Measurements from ENCODE around the gene SP9. TPM values are rescaled to one million over a fixed set of nuclear protein-coding genes. Genes with fewer than 3 reads are reported as not detected.

The SP9 gene
- total RNA-seq, 1 experiment from 2014 or later, result not detected

DNA sequence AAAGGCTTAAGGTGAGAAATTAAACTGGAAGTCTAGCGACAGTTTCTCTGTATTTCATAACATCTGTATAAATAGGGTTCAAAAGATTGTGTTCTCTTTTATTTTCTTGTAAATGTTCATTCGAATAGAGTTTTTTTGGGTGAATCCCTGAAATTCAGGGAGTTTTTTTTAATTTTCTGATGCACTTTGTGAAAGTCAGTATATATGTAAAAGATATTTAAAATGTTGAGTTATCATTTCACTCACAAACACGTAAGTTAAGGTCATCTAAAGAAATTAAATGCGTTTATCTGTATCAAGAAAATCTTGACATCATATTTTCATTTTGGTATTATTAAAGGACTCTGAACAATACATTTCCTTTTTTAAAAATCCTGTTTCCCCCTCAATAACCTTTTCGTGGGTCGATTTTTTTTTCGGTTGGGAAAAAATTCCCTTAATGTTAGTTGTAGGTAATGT, 3.4 kb downstream of the SP9 start:
- Histone ChIP-seq H3K9me3 (ENCODE audit: insufficient read depth, low read depth) (no peaks in the 10 kb centered on the region), H3K4me2 (no peak overlapping the region), H4K20me1 (ENCODE audit: insufficient read depth) (no peaks in the 10 kb centered on the region), H3K36me3 (ENCODE audit: low read depth) (no peaks in the 10 kb centered on the region), H3K4me3 (no peak overlapping the region), H3K27me3 (ENCODE audit: insufficient read depth, low read depth) (no peaks in the 10 kb centered on the region), H3K79me2 (ENCODE audit: low read depth) (no peaks in the 10 kb centered on the region), H3K27ac (no peak overlapping the region), H3K4me1 (replicated peaks; ENCODE audit: insufficient read depth) (no peaks in the 10 kb centered on the region), H3F3A (ENCODE audit: insufficient read depth, low read depth) (no peaks in the 10 kb centered on the region), H3K9me2 (ENCODE audit: insufficient read depth) (no peaks in the 10 kb centered on the region), H2AFZ (no peak overlapping the region)
- no TSS peak for BruUV-seq (replicated peaks)
- ChIA-PET POLR2A (ENCODE audit: unreplicated experiment) (no interaction called here), CTCF (no interaction called here)
- TF ChIP-seq EZH2 (IDR thresholded peaks at IDR 0.05; ENCODE audit: low read depth) (no peak), CTCF (conservative IDR thresholded peaks at IDR 0.05) (no peak)
- no peak for DNase-seq
- intact Hi-C loops (cut with micrococcal nuclease; ENCODE audit: unreplicated experiment), result no loop called here

DNA sequence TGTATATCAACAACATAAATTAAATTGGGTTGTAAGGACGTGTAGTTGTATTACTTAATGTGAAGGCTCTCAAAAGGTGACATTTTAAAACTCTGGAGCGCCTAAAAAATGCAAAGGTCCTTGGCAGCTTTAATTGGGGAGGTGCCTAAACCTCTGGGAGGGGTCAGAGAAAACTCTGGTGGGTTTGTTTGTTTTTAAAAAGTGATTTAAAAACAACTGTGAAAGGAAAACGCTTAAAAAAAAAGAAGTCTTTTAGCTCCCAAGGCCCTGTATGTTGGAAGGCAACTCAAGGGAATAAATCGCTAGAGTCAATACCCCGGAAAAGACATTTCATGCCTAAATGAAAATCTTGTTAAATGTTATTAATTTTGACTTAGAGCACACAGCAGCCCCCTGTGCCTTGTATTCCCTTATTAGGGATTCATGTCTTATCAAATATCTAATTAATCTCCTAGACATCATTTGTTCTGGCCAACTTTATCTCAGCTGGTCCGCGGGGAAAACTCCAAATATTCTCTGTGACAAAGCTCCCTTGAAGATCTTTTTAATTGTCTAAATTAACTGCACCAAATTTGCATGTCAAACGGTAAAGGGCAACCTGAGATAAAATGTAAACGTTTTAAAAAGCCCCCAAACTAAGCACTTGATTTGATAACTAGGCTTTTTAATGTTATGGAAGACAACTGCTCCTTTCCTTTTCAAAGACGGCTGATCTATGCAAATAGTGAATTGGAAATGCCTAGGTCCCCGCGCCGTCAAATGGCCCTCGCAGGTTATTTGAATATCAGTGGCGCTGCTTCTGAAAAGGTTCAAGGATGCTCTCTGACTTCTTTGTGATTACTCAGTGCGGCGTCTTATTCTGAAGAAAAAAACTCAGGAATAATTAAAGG, 4.2 kb downstream of the SP9 start:
- TF ChIP-seq EZH2 (IDR thresholded peaks at IDR 0.05; ENCODE audit: low read depth) (no peak), CTCF (conservative IDR thresholded peaks at IDR 0.05) (no peak)
- Histone ChIP-seq H3K4me1 (replicated peaks; ENCODE audit: insufficient read depth) (no peaks in the 10 kb centered on the region), H3K9me3 (ENCODE audit: insufficient read depth, low read depth) (no peaks in the 10 kb centered on the region), H2AFZ (no peak overlapping the region), H3K27ac (no peak overlapping the region), H4K20me1 (ENCODE audit: insufficient read depth) (no peaks in the 10 kb centered on the region), H3K9me2 (ENCODE audit: insufficient read depth) (no peaks in the 10 kb centered on the region), H3K79me2 (ENCODE audit: low read depth) (no peaks in the 10 kb centered on the region), H3K36me3 (ENCODE audit: low read depth) (no peaks in the 10 kb centered on the region), H3K4me2 (no peak overlapping the region), H3K4me3 (no peak overlapping the region), H3K27me3 (ENCODE audit: insufficient read depth, low read depth) (no peaks in the 10 kb centered on the region), H3F3A (ENCODE audit: insufficient read depth, low read depth) (no peaks in the 10 kb centered on the region)
- CTCF ChIA-PET, result no interaction called here
- no TSS peak for BruUV-seq (replicated peaks)
- intact Hi-C loops (cut with micrococcal nuclease; ENCODE audit: unreplicated experiment), result no loop called here
- POLR2A ChIA-PET (ENCODE audit: unreplicated experiment), result no interaction called here
- no peak for DNase-seq

GRCh38 chr2:174339561-174340399, 5.0 kb downstream of the SP9 start:
- no peaks in the 10 kb centered on the region for H3K79me2 ChIP-seq (ENCODE audit: low read depth)
- H3K27ac ChIP-seq, result no peak overlapping the region
- H3K4me1 ChIP-seq (replicated peaks; ENCODE audit: insufficient read depth), result peaks cover 3% of the 10 kb centered on the region; the same call in 1 of the 2 replicates
- H4K20me1 ChIP-seq (ENCODE audit: insufficient read depth), result no peaks in the 10 kb centered on the region
- no peak for DNase-seq
- intact Hi-C loops (cut with micrococcal nuclease; ENCODE audit: unreplicated experiment), result loop anchor here (2.0 to 10.0 kb wide), 8 partner anchors 182 to 1125 kb away; partner anchors contain the start of gene SP3
- H3K4me2 ChIP-seq, result no peak overlapping the region
- no peaks in the 10 kb centered on the region for H3K36me3 ChIP-seq (ENCODE audit: low read depth)
- H3F3A ChIP-seq (ENCODE audit: insufficient read depth, low read depth), result no peaks in the 10 kb centered on the region
- no peak for TF ChIP-seq EZH2 (IDR thresholded peaks at IDR 0.05; ENCODE audit: low read depth)
- TF ChIP-seq CTCF (conservative IDR thresholded peaks at IDR 0.05), result no peak
- no peaks in the 10 kb centered on the region for H3K9me3 ChIP-seq (ENCODE audit: insufficient read depth, low read depth)
- no TSS peak for BruUV-seq (replicated peaks)
- no peaks in the 10 kb centered on the region for H3K27me3 ChIP-seq (ENCODE audit: insufficient read depth, low read depth)
- no peak overlapping the region for H3K4me3 ChIP-seq
- CTCF ChIA-PET, result interaction anchor here (0.6 to 0.7 kb wide), 2 partner anchors 147 to 589 kb away, joined by 5 to 10 read pairs; no protein-coding TSS in a partner anchor
- no peak overlapping the region for H2AFZ ChIP-seq
- H3K9me2 ChIP-seq (ENCODE audit: insufficient read depth), result no peaks in the 10 kb centered on the region
- POLR2A ChIA-PET (ENCODE audit: unreplicated experiment), result no interaction called here

Data from PC-9 (cell line).